ENCODE data around the gene SARDH.

Gene SARDH

GRCh38 chr9:133704711-133705181, 33.4 kb downstream of the SARDH start:
- ChIA-PET POLR2A (no interaction called here), CTCF (no interaction called here)
- DNase-seq (ENCODE audit: extremely low spot score): no peak
- TF ChIP-seq ARNT (IDR thresholded peaks at IDR 0.05) (no peak), LEF1 (IDR thresholded peaks at IDR 0.05; ENCODE audit: borderline replicate concordance) (no peak), FOXA1 (IDR thresholded peaks at IDR 0.05) (no peak), CTBP1 (IDR thresholded peaks at IDR 0.05; ENCODE audit: borderline replicate concordance) (no peak), FOXM1 (IDR thresholded peaks at IDR 0.05; ENCODE audit: borderline replicate concordance) (no peak), ELF4 (IDR thresholded peaks at IDR 0.05) (no peak), L3MBTL2 (conservative IDR thresholded peaks at IDR 0.05) (no peak), NFRKB (IDR thresholded peaks at IDR 0.05) (no peak), TARDBP (IDR thresholded peaks at IDR 0.05) (no peak), ZNF384 (IDR thresholded peaks at IDR 0.05) (no peak), BHLHE40 (IDR thresholded peaks at IDR 0.05; ENCODE audit: borderline replicate concordance) (no peak), FOXK2 (IDR thresholded peaks at IDR 0.05) (no peak), PKNOX1 (IDR thresholded peaks at IDR 0.05) (no peak)

- DNase-seq (ENCODE audit: extremely low spot score): no peak
- TF ChIP-seq ARNT (IDR thresholded peaks at IDR 0.05) (no peak), LEF1 (IDR thresholded peaks at IDR 0.05; ENCODE audit: borderline replicate concordance) (no peak), ELF4 (IDR thresholded peaks at IDR 0.05) (no peak), L3MBTL2 (conservative IDR thresholded peaks at IDR 0.05) (no peak), PKNOX1 (IDR thresholded peaks at IDR 0.05) (no peak), FOXM1 (IDR thresholded peaks at IDR 0.05; ENCODE audit: borderline replicate concordance) (no peak), SP1 (IDR thresholded peaks at IDR 0.05) (no peak), HDGF (IDR thresholded peaks at IDR 0.05; ENCODE audit: borderline replicate concordance) (no peak), ZNF384 (IDR thresholded peaks at IDR 0.05) (no peak), FOXK2 (IDR thresholded peaks at IDR 0.05) (no peak), FOXA1 (IDR thresholded peaks at IDR 0.05) (no peak), BHLHE40 (IDR thresholded peaks at IDR 0.05; ENCODE audit: borderline replicate concordance) (no peak), TARDBP (IDR thresholded peaks at IDR 0.05) (no peak), CTBP1 (IDR thresholded peaks at IDR 0.05; ENCODE audit: borderline replicate concordance) (no peak), SUZ12 (IDR thresholded peaks at IDR 0.05) (no peak), NFRKB (IDR thresholded peaks at IDR 0.05) (no peak)
- POLR2A ChIA-PET: no interaction called here
- CTCF ChIA-PET: no interaction called here
These were observed 34.4 kb downstream of the SARDH start for GRCh38 chr9:133703591-133704399.

GRCh38 chr9:133702798-133703590, 35.2 kb downstream of the SARDH start:
- DNase-seq (ENCODE audit: extremely low spot score): no peak
- CTCF ChIA-PET: no interaction called here
- no peak for TF ChIP-seq BHLHE40 (IDR thresholded peaks at IDR 0.05; ENCODE audit: borderline replicate concordance)
- TF ChIP-seq HDGF (IDR thresholded peaks at IDR 0.05; ENCODE audit: borderline replicate concordance): no peak
- no peak for TF ChIP-seq SUZ12 (IDR thresholded peaks at IDR 0.05)
- TF ChIP-seq FOXM1 (IDR thresholded peaks at IDR 0.05; ENCODE audit: borderline replicate concordance): no peak
- no peak for TF ChIP-seq FOXA1 (IDR thresholded peaks at IDR 0.05)
- TF ChIP-seq LEF1 (IDR thresholded peaks at IDR 0.05; ENCODE audit: borderline replicate concordance): no peak
- no peak for TF ChIP-seq TARDBP (IDR thresholded peaks at IDR 0.05)
- no peak for TF ChIP-seq L3MBTL2 (conservative IDR thresholded peaks at IDR 0.05)
- TF ChIP-seq ELF4 (IDR thresholded peaks at IDR 0.05): no peak
- TF ChIP-seq CTBP1 (IDR thresholded peaks at IDR 0.05; ENCODE audit: borderline replicate concordance): no peak
- TF ChIP-seq PKNOX1 (IDR thresholded peaks at IDR 0.05): no peak
- no peak for TF ChIP-seq SP1 (IDR thresholded peaks at IDR 0.05)
- TF ChIP-seq ZNF384 (IDR thresholded peaks at IDR 0.05): no peak
- no peak for TF ChIP-seq ARNT (IDR thresholded peaks at IDR 0.05)
- TF ChIP-seq NFRKB (IDR thresholded peaks at IDR 0.05): no peak
- no peak for TF ChIP-seq FOXK2 (IDR thresholded peaks at IDR 0.05)
- POLR2A ChIA-PET: no interaction called here

GRCh38 chr9:133701981-133702797, 36.0 kb downstream of the SARDH start:
- no peak for DNase-seq (ENCODE audit: extremely low spot score)
- TF ChIP-seq PKNOX1 (IDR thresholded peaks at IDR 0.05) (no peak), SP1 (IDR thresholded peaks at IDR 0.05) (no peak), L3MBTL2 (conservative IDR thresholded peaks at IDR 0.05) (no peak), NFRKB (IDR thresholded peaks at IDR 0.05) (no peak), TARDBP (IDR thresholded peaks at IDR 0.05) (no peak), HDGF (IDR thresholded peaks at IDR 0.05; ENCODE audit: borderline replicate concordance) (no peak), ELF4 (IDR thresholded peaks at IDR 0.05) (no peak), SUZ12 (IDR thresholded peaks at IDR 0.05) (no peak), LEF1 (IDR thresholded peaks at IDR 0.05; ENCODE audit: borderline replicate concordance) (no peak), FOXA1 (IDR thresholded peaks at IDR 0.05) (no peak), FOXK2 (IDR thresholded peaks at IDR 0.05) (no peak), FOXM1 (IDR thresholded peaks at IDR 0.05; ENCODE audit: borderline replicate concordance) (no peak), CTBP1 (IDR thresholded peaks at IDR 0.05; ENCODE audit: borderline replicate concordance) (no peak)
- ChIA-PET CTCF (no interaction called here), POLR2A (no interaction called here)

All from HEK293T (cell line).